HEK293 (cell line): ENCODE data around the gene MINDY1.

Source experiments
- GLIS1 ChIP-seq: fragments of 450-650 bp; formaldehyde crosslinking; IDR thresholded peaks from 2 replicates; pipeline ENCODE4 v1.5.1; 2016; ENCODE audit warnings: missing biosample characterization, missing genetic modification characterization
- KLF8 ChIP-seq: fragments of 450-650 bp; formaldehyde crosslinking; IDR thresholded peaks from 2 replicates; pipeline ENCODE4 v1.5.1; 2016; ENCODE audit warnings: missing biosample characterization, missing genetic modification characterization
- KLF9 ChIP-seq: fragments of 450-650 bp; formaldehyde crosslinking; IDR thresholded peaks from 2 replicates; pipeline ENCODE4 v1.5.1; 2016; ENCODE audit warnings: missing biosample characterization, missing genetic modification characterization, low read depth
- MZF1 ChIP-seq: fragments of 450-650 bp; formaldehyde crosslinking; IDR thresholded peaks from 2 replicates; pipeline ENCODE4 v1.5.1; 2017; ENCODE audit warnings: missing biosample characterization, missing genetic modification characterization, borderline replicate concordance
- SCRT2 ChIP-seq: fragments of 450-650 bp; formaldehyde crosslinking; IDR thresholded peaks from 2 replicates; pipeline ENCODE4 v1.5.1; 2016; ENCODE audit warnings: missing biosample characterization, missing genetic modification characterization
- SP3 ChIP-seq: fragments of 450-650 bp; formaldehyde crosslinking; IDR thresholded peaks from 2 replicates; pipeline ENCODE4 v1.5.1; 2016; ENCODE audit warnings: missing biosample characterization, missing genetic modification characterization
- ZNF155 ChIP-seq: fragments of 450-650 bp; formaldehyde crosslinking; IDR thresholded peaks from 2 replicates; pipeline ENCODE4 v1.5.1; 2016; ENCODE audit warnings: missing biosample characterization, missing genetic modification characterization
- ZNF157 ChIP-seq: fragments of 450-650 bp; formaldehyde crosslinking; IDR thresholded peaks from 2 replicates; pipeline ENCODE4 v1.5.1; 2016; ENCODE audit warnings: missing biosample characterization, missing genetic modification characterization
- ZNF16 ChIP-seq: fragments of 450-650 bp; formaldehyde crosslinking; IDR thresholded peaks from 2 replicates; pipeline ENCODE4 v1.5.1; 2016; ENCODE audit warnings: low read depth, missing biosample characterization, missing genetic modification characterization
- ZNF19 ChIP-seq: fragments of 450-650 bp; formaldehyde crosslinking; IDR thresholded peaks from 2 replicates; pipeline ENCODE4; 2016; ENCODE audit warnings: missing biosample characterization, missing genetic modification characterization, low read depth
- ZNF221 ChIP-seq: fragments of 450-650 bp; formaldehyde crosslinking; IDR thresholded peaks from 2 replicates; pipeline ENCODE4 v1.5.1; 2017; ENCODE audit warnings: missing biosample characterization, missing genetic modification characterization, borderline replicate concordance
- ZNF248 ChIP-seq: fragments of 450-650 bp; formaldehyde crosslinking; IDR thresholded peaks from 2 replicates; pipeline ENCODE4 v1.5.1; 2017; ENCODE audit warnings: missing biosample characterization, missing genetic modification characterization
- ZNF26 ChIP-seq: fragments of 450-650 bp; formaldehyde crosslinking; IDR thresholded peaks from 2 replicates; pipeline ENCODE4 v1.5.1; 2016; ENCODE audit warnings: missing biosample characterization, missing genetic modification characterization
- ZNF341 ChIP-seq: fragments of 450-650 bp; formaldehyde crosslinking; IDR thresholded peaks from 2 replicates; pipeline ENCODE4; 2016; ENCODE audit warnings: low read depth, missing biosample characterization, missing genetic modification characterization
- ZNF362 ChIP-seq: fragments of 450-650 bp; formaldehyde crosslinking; IDR thresholded peaks from 2 replicates; pipeline ENCODE4 v1.5.1; 2016; ENCODE audit warnings: missing biosample characterization, missing genetic modification characterization
- ZNF366 ChIP-seq: fragments of 450-650 bp; formaldehyde crosslinking; conservative IDR thresholded peaks from 2 replicates; pipeline ENCODE4 v1.5.1; 2016; ENCODE audit warnings: missing biosample characterization, missing genetic modification characterization
- ZNF48 ChIP-seq: fragments of 450-650 bp; formaldehyde crosslinking; IDR thresholded peaks from 2 replicates; pipeline ENCODE4 v1.5.1; 2016; ENCODE audit warnings: missing biosample characterization, missing genetic modification characterization
- ZNF488 ChIP-seq: fragments of 450-650 bp; formaldehyde crosslinking; IDR thresholded peaks from 2 replicates; pipeline ENCODE4 v1.5.1; 2016; ENCODE audit warnings: missing biosample characterization, missing genetic modification characterization
- ZNF600 ChIP-seq: fragments of 450-650 bp; formaldehyde crosslinking; IDR thresholded peaks from 2 replicates; pipeline ENCODE4 v1.5.1; 2016; ENCODE audit warnings: missing biosample characterization, missing genetic modification characterization
- ZNF621 ChIP-seq: fragments of 450-650 bp; formaldehyde crosslinking; IDR thresholded peaks from 2 replicates; pipeline ENCODE4 v1.5.1; 2017; ENCODE audit warnings: missing biosample characterization, missing genetic modification characterization
- ZNF626 ChIP-seq: fragments of 450-650 bp; sonication (Bioruptor Pico); formaldehyde crosslinking; IDR thresholded peaks from 2 replicates; pipeline ENCODE4 v1.5.1; 2018; ENCODE audit warnings: missing biosample characterization, missing genetic modification characterization, inconsistent platforms
- ZNF664 ChIP-seq: fragments of 450-650 bp; formaldehyde crosslinking; IDR thresholded peaks from 2 replicates; pipeline ENCODE4 v1.5.1; 2016; ENCODE audit warnings: missing biosample characterization, missing genetic modification characterization
- ZNF776 ChIP-seq: fragments of 450-650 bp; formaldehyde crosslinking; IDR thresholded peaks from 2 replicates; pipeline ENCODE4 v1.5.0; 2017; ENCODE audit warnings: missing biosample characterization, missing genetic modification characterization, borderline replicate concordance
- ZNF837 ChIP-seq: fragments of 450-650 bp; formaldehyde crosslinking; IDR thresholded peaks from 2 replicates; pipeline ENCODE4 v1.5.1; 2016; ENCODE audit warnings: missing biosample characterization, missing genetic modification characterization
- ZXDB ChIP-seq: fragments of 450-650 bp; formaldehyde crosslinking; IDR thresholded peaks from 2 replicates; pipeline ENCODE4 v1.5.1; 2016; ENCODE audit warnings: missing biosample characterization, missing genetic modification characterization
- TF ChIP-seq, protein P1 (sequence below): fragments of 450-650 bp; formaldehyde crosslinking; IDR thresholded peaks from 2 replicates; pipeline ENCODE4 v1.5.1; 2016; ENCODE audit warnings: missing biosample characterization, missing genetic modification characterization, borderline replicate concordance
- TF ChIP-seq, protein P2 (sequence below): fragments of 450-650 bp; formaldehyde crosslinking; IDR thresholded peaks from 2 replicates; pipeline ENCODE4 v1.5.1; 2016; ENCODE audit warnings: missing biosample characterization, missing genetic modification characterization
- TF ChIP-seq, protein P3 (sequence below): fragments of 450-650 bp; formaldehyde crosslinking; IDR thresholded peaks from 2 replicates; pipeline ENCODE4 v1.5.1; 2017; ENCODE audit warnings: missing biosample characterization, missing genetic modification characterization

The MINDY1 gene

GRCh38 chr1:151047591-151047924 lies 40.9 kb upstream of the MINDY1 start, which contains the start of gene C1orf56 (continued):
- no peak for TF ChIP-seq ZNF155 (tag by site-specific recombination)
- TF ChIP-seq SP3: no peak; the same call in 1 of the 2 replicates
- TF ChIP-seq KLF9 (tag by site-specific recombination): peak; percentile 67; the same call in 1 of the 2 replicates
- TF ChIP-seq, protein P1, sequence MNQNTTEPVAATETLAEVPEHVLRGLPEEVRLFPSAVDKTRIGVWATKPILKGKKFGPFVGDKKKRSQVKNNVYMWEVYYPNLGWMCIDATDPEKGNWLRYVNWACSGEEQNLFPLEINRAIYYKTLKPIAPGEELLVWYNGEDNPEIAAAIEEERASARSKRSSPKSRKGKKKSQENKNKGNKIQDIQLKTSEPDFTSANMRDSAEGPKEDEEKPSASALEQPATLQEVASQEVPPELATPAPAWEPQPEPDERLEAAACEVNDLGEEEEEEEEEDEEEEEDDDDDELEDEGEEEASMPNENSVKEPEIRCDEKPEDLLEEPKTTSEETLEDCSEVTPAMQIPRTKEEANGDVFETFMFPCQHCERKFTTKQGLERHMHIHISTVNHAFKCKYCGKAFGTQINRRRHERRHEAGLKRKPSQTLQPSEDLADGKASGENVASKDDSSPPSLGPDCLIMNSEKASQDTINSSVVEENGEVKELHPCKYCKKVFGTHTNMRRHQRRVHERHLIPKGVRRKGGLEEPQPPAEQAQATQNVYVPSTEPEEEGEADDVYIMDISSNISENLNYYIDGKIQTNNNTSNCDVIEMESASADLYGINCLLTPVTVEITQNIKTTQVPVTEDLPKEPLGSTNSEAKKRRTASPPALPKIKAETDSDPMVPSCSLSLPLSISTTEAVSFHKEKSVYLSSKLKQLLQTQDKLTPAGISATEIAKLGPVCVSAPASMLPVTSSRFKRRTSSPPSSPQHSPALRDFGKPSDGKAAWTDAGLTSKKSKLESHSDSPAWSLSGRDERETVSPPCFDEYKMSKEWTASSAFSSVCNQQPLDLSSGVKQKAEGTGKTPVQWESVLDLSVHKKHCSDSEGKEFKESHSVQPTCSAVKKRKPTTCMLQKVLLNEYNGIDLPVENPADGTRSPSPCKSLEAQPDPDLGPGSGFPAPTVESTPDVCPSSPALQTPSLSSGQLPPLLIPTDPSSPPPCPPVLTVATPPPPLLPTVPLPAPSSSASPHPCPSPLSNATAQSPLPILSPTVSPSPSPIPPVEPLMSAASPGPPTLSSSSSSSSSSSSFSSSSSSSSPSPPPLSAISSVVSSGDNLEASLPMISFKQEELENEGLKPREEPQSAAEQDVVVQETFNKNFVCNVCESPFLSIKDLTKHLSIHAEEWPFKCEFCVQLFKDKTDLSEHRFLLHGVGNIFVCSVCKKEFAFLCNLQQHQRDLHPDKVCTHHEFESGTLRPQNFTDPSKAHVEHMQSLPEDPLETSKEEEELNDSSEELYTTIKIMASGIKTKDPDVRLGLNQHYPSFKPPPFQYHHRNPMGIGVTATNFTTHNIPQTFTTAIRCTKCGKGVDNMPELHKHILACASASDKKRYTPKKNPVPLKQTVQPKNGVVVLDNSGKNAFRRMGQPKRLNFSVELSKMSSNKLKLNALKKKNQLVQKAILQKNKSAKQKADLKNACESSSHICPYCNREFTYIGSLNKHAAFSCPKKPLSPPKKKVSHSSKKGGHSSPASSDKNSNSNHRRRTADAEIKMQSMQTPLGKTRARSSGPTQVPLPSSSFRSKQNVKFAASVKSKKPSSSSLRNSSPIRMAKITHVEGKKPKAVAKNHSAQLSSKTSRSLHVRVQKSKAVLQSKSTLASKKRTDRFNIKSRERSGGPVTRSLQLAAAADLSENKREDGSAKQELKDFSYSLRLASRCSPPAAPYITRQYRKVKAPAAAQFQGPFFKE (tag by site-specific recombination): no peak
- TF ChIP-seq ZXDB (tag by site-specific recombination): no peak; the same call in 1 of the 2 replicates
- TF ChIP-seq ZNF26 (tag by site-specific recombination): no peak
- TF ChIP-seq, protein P2, sequence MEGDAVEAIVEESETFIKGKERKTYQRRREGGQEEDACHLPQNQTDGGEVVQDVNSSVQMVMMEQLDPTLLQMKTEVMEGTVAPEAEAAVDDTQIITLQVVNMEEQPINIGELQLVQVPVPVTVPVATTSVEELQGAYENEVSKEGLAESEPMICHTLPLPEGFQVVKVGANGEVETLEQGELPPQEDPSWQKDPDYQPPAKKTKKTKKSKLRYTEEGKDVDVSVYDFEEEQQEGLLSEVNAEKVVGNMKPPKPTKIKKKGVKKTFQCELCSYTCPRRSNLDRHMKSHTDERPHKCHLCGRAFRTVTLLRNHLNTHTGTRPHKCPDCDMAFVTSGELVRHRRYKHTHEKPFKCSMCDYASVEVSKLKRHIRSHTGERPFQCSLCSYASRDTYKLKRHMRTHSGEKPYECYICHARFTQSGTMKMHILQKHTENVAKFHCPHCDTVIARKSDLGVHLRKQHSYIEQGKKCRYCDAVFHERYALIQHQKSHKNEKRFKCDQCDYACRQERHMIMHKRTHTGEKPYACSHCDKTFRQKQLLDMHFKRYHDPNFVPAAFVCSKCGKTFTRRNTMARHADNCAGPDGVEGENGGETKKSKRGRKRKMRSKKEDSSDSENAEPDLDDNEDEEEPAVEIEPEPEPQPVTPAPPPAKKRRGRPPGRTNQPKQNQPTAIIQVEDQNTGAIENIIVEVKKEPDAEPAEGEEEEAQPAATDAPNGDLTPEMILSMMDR (tag by site-specific recombination): no peak
- no peak for TF ChIP-seq ZNF488 (tag by site-specific recombination)
- no peak for TF ChIP-seq ZNF621 (tag by site-specific recombination)
- no peak for TF ChIP-seq ZNF626 (tag by site-specific recombination)
- no peak for TF ChIP-seq ZNF600 (tag by site-specific recombination)
- TF ChIP-seq MZF1 (tag by site-specific recombination): no peak
- TF ChIP-seq ZNF48 (tag by site-specific recombination): no peak
- no peak for TF ChIP-seq ZNF157 (tag by site-specific recombination)
- no peak for TF ChIP-seq ZNF776 (tag by site-specific recombination)
- TF ChIP-seq ZNF366 (tag by site-specific recombination): no peak
- TF ChIP-seq ZNF248 (tag by site-specific recombination): no peak
- peak; percentile 36; the same call in 1 of the 2 replicates for TF ChIP-seq KLF8 (tag by site-specific recombination)
- TF ChIP-seq ZNF362 (tag by site-specific recombination): no peak
- no peak for TF ChIP-seq ZNF221 (tag by site-specific recombination)
- TF ChIP-seq ZNF664 (tag by site-specific recombination): no peak
- TF ChIP-seq ZNF16 (tag by site-specific recombination): no peak
- peak; percentile 83 for TF ChIP-seq GLIS1 (tag by site-specific recombination)
- TF ChIP-seq ZNF341 (tag by site-specific recombination): peak; percentile 27; the same call in 1 of the 2 replicates
- no peak for TF ChIP-seq SCRT2 (tag by site-specific recombination)
- TF ChIP-seq, protein P3, sequence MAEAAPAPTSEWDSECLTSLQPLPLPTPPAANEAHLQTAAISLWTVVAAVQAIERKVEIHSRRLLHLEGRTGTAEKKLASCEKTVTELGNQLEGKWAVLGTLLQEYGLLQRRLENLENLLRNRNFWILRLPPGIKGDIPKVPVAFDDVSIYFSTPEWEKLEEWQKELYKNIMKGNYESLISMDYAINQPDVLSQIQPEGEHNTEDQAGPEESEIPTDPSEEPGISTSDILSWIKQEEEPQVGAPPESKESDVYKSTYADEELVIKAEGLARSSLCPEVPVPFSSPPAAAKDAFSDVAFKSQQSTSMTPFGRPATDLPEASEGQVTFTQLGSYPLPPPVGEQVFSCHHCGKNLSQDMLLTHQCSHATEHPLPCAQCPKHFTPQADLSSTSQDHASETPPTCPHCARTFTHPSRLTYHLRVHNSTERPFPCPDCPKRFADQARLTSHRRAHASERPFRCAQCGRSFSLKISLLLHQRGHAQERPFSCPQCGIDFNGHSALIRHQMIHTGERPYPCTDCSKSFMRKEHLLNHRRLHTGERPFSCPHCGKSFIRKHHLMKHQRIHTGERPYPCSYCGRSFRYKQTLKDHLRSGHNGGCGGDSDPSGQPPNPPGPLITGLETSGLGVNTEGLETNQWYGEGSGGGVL (tag by site-specific recombination): peak; percentile 25; the same call in 1 of the 2 replicates
- no peak for TF ChIP-seq ZNF19 (tag by site-specific recombination)
- no peak for TF ChIP-seq ZNF837
